Body of pancreas (tissue), 4 donors: Measurements from ENCODE around the gene ADGRL3. TPM values are rescaled to one million over a fixed set of nuclear protein-coding genes. Genes with fewer than 3 reads are reported as not detected.

Source experiments
- ATAC-seq: fragments of 150-250 bp; one replicate; pipeline ENCODE4 v1.9.1; 2016
- DNase-seq, 4 donors: peaks; one replicate each; pipeline ENCODE4 v3.0.0-alpha.2; 2019
- H3K27ac ChIP-seq, 4 donors: fragments of 200-600 bp; sonication (generic); 1 replicate in 3 of 4; 2 replicates in 1 of 4; pipeline versions ENCODE4 v1.5.1 to v1.6.1; 2016 to 2019; ENCODE audit warnings: mild to moderate bottlenecking in 1 of 4, mixed read lengths in 1 of 4, moderate library complexity in 1 of 4
- H3K27me3 ChIP-seq, 2 donors: fragments of 200-600 bp; sonication (generic); one replicate each; pipeline ENCODE4 v1.6.0; 2016; ENCODE audit warnings: mild to moderate bottlenecking in 1 of 2
- H3K36me3 ChIP-seq, 2 donors: fragments of 200-600 bp; sonication (generic); replicated peaks in 1 of 2; 2 replicates each; pipeline ENCODE4 v1.5.1; 2016; ENCODE audit warnings: low read depth in 2 of 2; ENCODE audit not compliant: insufficient read depth in 1 of 2
- H3K4me1 ChIP-seq: fragments of 200-600 bp; sonication (generic); one replicate; pipeline ENCODE4 v1.6.0; 2016
- H3K4me3 ChIP-seq, 2 donors: fragments of 200-600 bp; sonication (generic); 1 replicate in 1 of 2; 2 replicates in 1 of 2; pipeline ENCODE4 v1.5.1; 2016 to 2019
- H3K9me3 ChIP-seq, 3 donors: fragments of 200-600 bp; sonication (generic); 1 replicate in 2 of 3; 2 replicates in 1 of 3; pipeline ENCODE4 v1.5.1; 2016
- POLR2A ChIP-seq, 3 donors: fragments of 450-650 bp; IDR thresholded peaks; one replicate each; pipeline ENCODE4 v1.6.1; 2016; ENCODE audit warnings: antibody characterized with exemption in 3 of 3, mild to moderate bottlenecking in 2 of 3
- WGBS, 2 donors: methylation state at CpG; one replicate each; pipeline ENCODE4 v1.1.5; 2017; 5-methylcytosine and 5-hydroxymethylcytosine counted together
- intact Hi-C: fragments of 100-400 bp; cut with DNase I; formaldehyde crosslinking; loops from one replicate; pipeline ENCODE4 v1.15.1; 2023
- total RNA-seq, 2 donors: library from RNA; depleted of rRNA; stranded (reverse); fragments of >200 nt; gene quantifications; one replicate each; pipeline ENCODE4 v1.1.0, GENCODE V29; 2016
- TF ChIP-seq, protein P1 (sequence below), 7 experiments: fragments of 450-650 bp in 4 of 7; fragments of 200-600 bp in 3 of 7; sonication (generic) in 3 of 7; IDR thresholded peaks; one replicate each; pipeline ENCODE4 v1.5.1; 2016 to 2019; ENCODE audit warnings: antibody characterized with exemption in 7 of 7

The ADGRL3 gene
- total RNA-seq, 2 donors from 2014 or later = 0.33 to 1.0 TPM

DNA sequence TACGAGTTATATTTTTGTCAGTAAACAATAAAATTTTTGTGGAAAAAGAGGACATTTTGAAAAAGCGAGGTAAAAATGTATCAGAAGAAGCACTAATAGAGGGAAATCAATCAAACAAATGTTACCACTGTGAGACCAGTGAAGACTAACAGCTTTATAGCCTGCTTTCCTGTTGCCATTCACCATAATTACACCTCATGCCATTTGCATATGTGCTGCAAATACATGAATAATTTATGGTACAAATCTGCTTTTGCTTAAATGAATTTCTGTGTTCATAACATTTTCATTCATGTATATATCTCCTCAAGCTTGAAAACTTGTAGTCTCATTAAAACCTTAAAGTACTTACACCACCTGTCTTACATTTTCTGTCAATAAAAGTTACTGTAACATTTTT, 830.8 kb downstream of the ADGRL3 start:
- Histone ChIP-seq H3K27me3 (no peaks in the 10 kb centered on the region), H3K9me3 (no peaks in the 10 kb centered on the region), H3K4me1 (no peaks in the 10 kb centered on the region), H3K4me3 (no peak overlapping the region), H3K27ac (no peak overlapping the region), H3K36me3 (no peaks in the 10 kb centered on the region)
- ATAC-seq = no peak
- WGBS, 2 donors = 45 to 48% methylated on average over 2 of the region's 2 CpGs
- TF ChIP-seq, protein P1, sequence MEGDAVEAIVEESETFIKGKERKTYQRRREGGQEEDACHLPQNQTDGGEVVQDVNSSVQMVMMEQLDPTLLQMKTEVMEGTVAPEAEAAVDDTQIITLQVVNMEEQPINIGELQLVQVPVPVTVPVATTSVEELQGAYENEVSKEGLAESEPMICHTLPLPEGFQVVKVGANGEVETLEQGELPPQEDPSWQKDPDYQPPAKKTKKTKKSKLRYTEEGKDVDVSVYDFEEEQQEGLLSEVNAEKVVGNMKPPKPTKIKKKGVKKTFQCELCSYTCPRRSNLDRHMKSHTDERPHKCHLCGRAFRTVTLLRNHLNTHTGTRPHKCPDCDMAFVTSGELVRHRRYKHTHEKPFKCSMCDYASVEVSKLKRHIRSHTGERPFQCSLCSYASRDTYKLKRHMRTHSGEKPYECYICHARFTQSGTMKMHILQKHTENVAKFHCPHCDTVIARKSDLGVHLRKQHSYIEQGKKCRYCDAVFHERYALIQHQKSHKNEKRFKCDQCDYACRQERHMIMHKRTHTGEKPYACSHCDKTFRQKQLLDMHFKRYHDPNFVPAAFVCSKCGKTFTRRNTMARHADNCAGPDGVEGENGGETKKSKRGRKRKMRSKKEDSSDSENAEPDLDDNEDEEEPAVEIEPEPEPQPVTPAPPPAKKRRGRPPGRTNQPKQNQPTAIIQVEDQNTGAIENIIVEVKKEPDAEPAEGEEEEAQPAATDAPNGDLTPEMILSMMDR (IDR thresholded peaks at IDR 0.05) = no peak
- no peak for TF ChIP-seq POLR2A (IDR thresholded peaks at IDR 0.05)
- intact Hi-C loops = no loop called here
- DNase-seq = no peak

DNA sequence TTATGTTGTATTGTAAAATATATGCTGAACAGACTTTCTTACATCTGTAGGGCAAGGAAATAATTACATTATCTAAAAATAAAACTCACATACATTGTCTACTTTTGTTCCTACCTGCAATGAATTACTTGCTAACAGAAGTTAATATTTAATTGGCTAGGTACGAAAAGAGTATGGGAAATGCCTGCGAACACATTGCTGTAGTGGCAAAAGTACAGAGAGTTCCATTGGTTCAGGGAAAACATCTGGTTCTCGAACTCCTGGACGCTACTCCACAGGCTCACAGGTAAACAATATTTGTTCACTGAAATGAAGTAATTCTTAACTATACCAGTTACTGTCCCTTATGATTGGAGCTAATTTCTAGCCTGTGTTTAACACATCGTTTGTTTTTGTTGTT, 837.4 kb downstream of the ADGRL3 start:
- intact Hi-C loops = no loop called here
- TF ChIP-seq, protein P1 (IDR thresholded peaks at IDR 0.05) = no peak
- no peak for TF ChIP-seq POLR2A (IDR thresholded peaks at IDR 0.05)
- no peak overlapping the region for H3K4me3 ChIP-seq
- WGBS, 2 donors = 12 to 13% methylated on average over 5 of the region's 5 CpGs
- H3K36me3 ChIP-seq = no peaks in the 10 kb centered on the region
- no peaks in the 10 kb centered on the region for H3K9me3 ChIP-seq
- no peaks in the 10 kb centered on the region for H3K4me1 ChIP-seq
- ATAC-seq (no peak), DNase-seq (no peak)
- H3K27ac ChIP-seq = no peak overlapping the region
- H3K27me3 ChIP-seq = no peaks in the 10 kb centered on the region

DNA sequence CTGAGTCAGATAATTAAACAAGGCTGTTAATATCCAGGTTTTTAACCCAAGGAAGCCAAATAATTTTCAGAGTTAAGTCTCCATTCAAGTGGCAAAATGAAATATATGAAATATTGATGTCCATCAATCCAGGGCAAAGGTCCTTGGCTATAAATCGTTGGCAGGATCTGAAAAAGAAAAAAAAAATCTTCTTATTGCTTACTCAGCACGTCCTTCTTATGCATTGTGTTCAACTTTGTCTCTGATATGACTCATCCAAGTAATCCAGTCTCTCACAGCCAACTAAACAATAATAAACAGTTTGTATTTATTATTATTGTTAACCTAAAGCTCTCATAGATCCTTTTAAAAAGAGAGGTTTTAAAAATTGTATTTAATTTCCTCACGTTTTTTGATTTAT, 851.2 kb downstream of the ADGRL3 start:
- no peak for ATAC-seq
- no peak overlapping the region for H3K27ac ChIP-seq
- WGBS, 2 donors = 40 to 43% methylated on average over 3 of the region's 3 CpGs

DNA sequence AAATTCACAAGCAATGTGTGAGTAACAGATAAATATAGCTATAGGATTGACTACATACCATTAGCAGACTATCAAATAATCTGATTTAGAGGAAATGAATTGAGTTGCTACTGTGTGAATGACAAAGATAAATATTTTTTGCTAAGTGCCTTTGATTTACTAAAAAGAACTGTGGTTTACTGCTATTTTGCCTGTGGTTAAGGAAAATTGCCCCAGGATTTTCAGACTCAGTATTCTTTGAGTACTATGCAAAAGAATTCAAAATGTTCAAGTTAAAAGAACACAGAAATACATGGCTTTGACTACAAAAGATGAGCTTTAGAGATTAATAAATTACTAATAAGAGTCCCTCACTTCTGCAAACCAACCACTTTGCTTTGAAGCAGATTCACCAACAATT, 853.8 kb downstream of the ADGRL3 start:
- Histone ChIP-seq H3K27me3 (no peaks in the 10 kb centered on the region), H3K4me3 (no peak overlapping the region), H3K27ac (no peak overlapping the region), H3K4me1 (no peaks in the 10 kb centered on the region), H3K9me3 (no peaks in the 10 kb centered on the region), H3K36me3 (no peaks in the 10 kb centered on the region)
- intact Hi-C loops = no loop called here
- DNase-seq (no peak), ATAC-seq (no peak)
- TF ChIP-seq, protein P1 (IDR thresholded peaks at IDR 0.05) = no peak

More for the DNA sequence above, 851.2 kb downstream of the ADGRL3 start:
- no peak for TF ChIP-seq POLR2A (IDR thresholded peaks at IDR 0.05)
- TF ChIP-seq, protein P1 (IDR thresholded peaks at IDR 0.05) = no peak
- DNase-seq = no peak
- Histone ChIP-seq H3K27me3 (no peaks in the 10 kb centered on the region), H3K4me3 (no peak overlapping the region), H3K36me3 (no peaks in the 10 kb centered on the region), H3K9me3 (no peaks in the 10 kb centered on the region), H3K4me1 (no peaks in the 10 kb centered on the region)
- intact Hi-C loops = no loop called here

DNA sequence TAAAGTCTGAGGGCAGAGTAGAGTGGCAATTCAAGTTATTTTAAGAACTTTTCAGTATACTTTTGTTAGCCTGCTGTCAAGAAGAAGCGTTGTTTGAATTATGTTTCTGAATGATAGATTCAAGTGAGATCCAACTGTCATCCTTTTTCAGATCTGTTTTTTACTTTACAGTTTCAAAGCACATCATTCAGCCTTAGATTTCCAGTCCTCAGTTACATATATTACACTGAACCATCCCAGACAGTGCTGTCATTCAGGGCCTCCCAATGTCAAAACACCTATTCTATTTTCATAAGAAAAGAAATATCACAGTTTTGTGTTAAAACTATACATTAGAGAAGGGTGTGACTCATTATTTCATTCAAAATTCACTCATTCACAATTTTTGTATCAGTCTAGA, 856.9 kb downstream of the ADGRL3 start:
- intact Hi-C loops = no loop called here
- ATAC-seq (no peak), DNase-seq (no peak)
- H3K4me1 ChIP-seq = no peaks in the 10 kb centered on the region
- no peak overlapping the region for H3K27ac ChIP-seq
- H3K36me3 ChIP-seq = no peaks in the 10 kb centered on the region
- no peak overlapping the region for H3K4me3 ChIP-seq
- WGBS, 2 donors = 69 to 87% methylated on average over 1 of the region's 1 CpG
- TF ChIP-seq, protein P1 (IDR thresholded peaks at IDR 0.05) = no peak
- TF ChIP-seq POLR2A (IDR thresholded peaks at IDR 0.05) = no peak
- H3K27me3 ChIP-seq = peaks cover 0 to 3% of the 10 kb centered on the region in 2 donors
- H3K9me3 ChIP-seq = no peaks in the 10 kb centered on the region
